Endothelial cell (in vitro differentiated cells): ENCODE measurements around the gene HES4. TPM values are rescaled to one million over a fixed set of nuclear protein-coding genes. Genes with fewer than 3 reads are reported as not detected.
A peak's percentile ranks its signal among the peaks of the same experiment; 100 is the strongest.

Source experiments
- DNase-seq: peaks from one replicate; pipeline ENCODE4 v3.0.0; 2021; ENCODE audit warnings: low spot score
- H3K27ac Mint-ChIP-seq: one replicate; pipeline ENCODE4 v1.8.0; 2021; ENCODE audit warnings: mixed read lengths, inconsistent platforms; ENCODE audit not compliant: unreplicated experiment
- H3K27me3 Mint-ChIP-seq: one replicate; pipeline ENCODE4 v1.8.0; 2021; ENCODE audit warnings: mild to moderate bottlenecking, moderate library complexity, mixed read lengths, inconsistent platforms; ENCODE audit not compliant: unreplicated experiment
- H3K36me3 Mint-ChIP-seq: one replicate; pipeline ENCODE4 v1.8.0; 2021; ENCODE audit warnings: mild to moderate bottlenecking, low read depth, mixed read lengths, inconsistent platforms; ENCODE audit not compliant: unreplicated experiment
- H3K4me1 Mint-ChIP-seq: one replicate; pipeline ENCODE4 v1.8.0; 2021; ENCODE audit warnings: mild to moderate bottlenecking, mixed read lengths, inconsistent platforms; ENCODE audit not compliant: unreplicated experiment
- H3K4me3 Mint-ChIP-seq: one replicate; pipeline ENCODE4 v1.8.0; 2021; ENCODE audit warnings: mild to moderate bottlenecking, mixed read lengths, inconsistent platforms; ENCODE audit not compliant: unreplicated experiment
- H3K9me3 Mint-ChIP-seq: one replicate; pipeline ENCODE4 v1.8.0; 2021; ENCODE audit warnings: mixed read lengths, inconsistent platforms; ENCODE audit not compliant: unreplicated experiment
- total RNA-seq: library from RNA; stranded (reverse); fragmentation: NEBNext Ultra II Directional; extraction: Animal tissue kit (Norgen Biotek cat#: 25700); gene quantifications from one replicate; pipeline ENCODE4 v1.2.1, GENCODE V29; 2021; ENCODE audit not compliant: unreplicated experiment
- TF ChIP-seq, protein P1 (sequence below): fragments of 200-600 bp; sonication (generic); IDR thresholded peaks from one replicate; pipeline ENCODE4 v1.5.0; 2021; ENCODE audit warnings: antibody characterized with exemption; ENCODE audit not compliant: unreplicated experiment

The HES4 gene
- total RNA-seq, 1 donor from 2014 or later = 144 TPM

DNA sequence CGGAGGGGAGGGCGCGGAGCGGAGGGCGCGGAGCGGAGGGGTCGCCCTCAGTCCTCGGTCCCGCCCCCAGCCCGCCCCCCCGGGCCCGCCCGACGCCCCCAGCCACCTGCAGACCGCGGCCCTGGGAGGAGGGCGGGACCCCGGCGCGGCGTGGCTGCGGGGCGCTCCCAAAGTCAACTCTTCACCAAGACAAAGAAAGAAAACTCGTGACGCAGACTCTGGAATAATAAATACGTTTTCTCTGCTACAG, 1.2 kb downstream of the HES4 start:
- H3K36me3 Mint-ChIP-seq = peaks cover 9% of the 10 kb centered on the region
- peaks cover 8% of the 10 kb centered on the region for H3K4me1 Mint-ChIP-seq
- peaks cover 16% of the 10 kb centered on the region for H3K27me3 Mint-ChIP-seq
- no peaks in the 10 kb centered on the region for H3K9me3 Mint-ChIP-seq
- H3K4me3 Mint-ChIP-seq = no peak overlapping the region
- TF ChIP-seq, protein P1, sequence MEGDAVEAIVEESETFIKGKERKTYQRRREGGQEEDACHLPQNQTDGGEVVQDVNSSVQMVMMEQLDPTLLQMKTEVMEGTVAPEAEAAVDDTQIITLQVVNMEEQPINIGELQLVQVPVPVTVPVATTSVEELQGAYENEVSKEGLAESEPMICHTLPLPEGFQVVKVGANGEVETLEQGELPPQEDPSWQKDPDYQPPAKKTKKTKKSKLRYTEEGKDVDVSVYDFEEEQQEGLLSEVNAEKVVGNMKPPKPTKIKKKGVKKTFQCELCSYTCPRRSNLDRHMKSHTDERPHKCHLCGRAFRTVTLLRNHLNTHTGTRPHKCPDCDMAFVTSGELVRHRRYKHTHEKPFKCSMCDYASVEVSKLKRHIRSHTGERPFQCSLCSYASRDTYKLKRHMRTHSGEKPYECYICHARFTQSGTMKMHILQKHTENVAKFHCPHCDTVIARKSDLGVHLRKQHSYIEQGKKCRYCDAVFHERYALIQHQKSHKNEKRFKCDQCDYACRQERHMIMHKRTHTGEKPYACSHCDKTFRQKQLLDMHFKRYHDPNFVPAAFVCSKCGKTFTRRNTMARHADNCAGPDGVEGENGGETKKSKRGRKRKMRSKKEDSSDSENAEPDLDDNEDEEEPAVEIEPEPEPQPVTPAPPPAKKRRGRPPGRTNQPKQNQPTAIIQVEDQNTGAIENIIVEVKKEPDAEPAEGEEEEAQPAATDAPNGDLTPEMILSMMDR = no peak
- H3K27ac Mint-ChIP-seq = no peak overlapping the region
- DNase-seq = no peak

DNA sequence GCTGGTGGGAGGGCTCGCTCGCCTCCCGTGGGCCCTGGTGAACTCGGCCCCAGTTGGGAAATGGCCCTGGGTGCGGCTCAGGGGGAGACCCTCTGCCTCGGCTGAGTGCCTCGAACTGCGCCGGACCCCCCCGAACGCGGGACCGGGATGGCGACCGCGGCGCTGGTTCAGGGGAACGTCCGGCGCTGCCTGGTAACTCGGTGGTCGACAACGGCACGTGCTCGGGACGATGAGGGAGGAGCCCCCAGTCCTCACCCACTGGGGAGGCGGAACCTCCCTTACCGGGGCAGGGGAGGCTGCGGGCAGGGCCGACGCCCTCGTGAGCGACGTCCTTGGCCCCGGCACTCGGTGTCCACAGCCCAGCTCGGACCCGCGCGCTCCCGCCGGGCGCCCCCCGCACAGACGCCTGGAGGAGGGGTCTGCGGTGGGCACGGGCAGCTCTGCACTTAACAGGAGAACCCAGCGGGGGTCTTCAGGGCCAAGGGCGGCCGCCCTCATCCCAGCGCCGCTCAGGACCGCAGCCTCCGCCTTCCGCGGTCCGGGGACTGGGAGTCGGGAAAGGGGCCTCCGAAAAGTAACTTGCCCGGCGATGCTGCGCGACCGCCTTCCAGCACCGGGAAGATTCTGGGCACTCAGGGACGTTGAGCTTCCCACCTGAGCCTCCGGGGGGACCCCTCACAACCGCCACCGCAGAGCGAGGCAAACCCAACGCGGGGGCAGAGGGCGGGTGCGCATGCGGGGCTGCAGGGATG, 1.7 kb downstream of the HES4 start:
- no peak overlapping the region for H3K27ac Mint-ChIP-seq
- peak; percentile 30 for DNase-seq
- peaks cover 16% of the 10 kb centered on the region for H3K27me3 Mint-ChIP-seq
- H3K36me3 Mint-ChIP-seq = peaks cover 9% of the 10 kb centered on the region
- H3K9me3 Mint-ChIP-seq = no peaks in the 10 kb centered on the region
- H3K4me1 Mint-ChIP-seq = peaks cover 5% of the 10 kb centered on the region
- TF ChIP-seq, protein P1 = no peak
- H3K4me3 Mint-ChIP-seq = peak overlapping the region; percentile 77

DNA sequence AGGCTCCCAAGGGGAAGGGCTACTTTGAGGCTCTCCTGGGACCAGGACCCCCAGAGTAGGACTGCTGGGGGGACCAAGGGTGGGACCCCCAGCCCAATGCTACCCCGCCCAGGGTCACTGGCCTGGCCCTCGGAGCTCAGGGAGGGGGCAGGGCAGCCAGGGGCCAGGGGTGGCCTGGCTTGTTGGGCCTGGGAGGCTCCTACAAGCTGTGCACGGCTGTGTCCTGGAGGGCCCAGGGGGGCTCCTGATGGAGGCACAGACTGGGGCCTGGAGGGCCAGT, 2.2 kb downstream of the HES4 start:
- peaks cover 3% of the 10 kb centered on the region for H3K4me1 Mint-ChIP-seq
- no peak overlapping the region for H3K27ac Mint-ChIP-seq
- peaks cover 2% of the 10 kb centered on the region for H3K9me3 Mint-ChIP-seq
- peaks cover 18% of the 10 kb centered on the region for H3K27me3 Mint-ChIP-seq
- peaks cover 12% of the 10 kb centered on the region for H3K36me3 Mint-ChIP-seq
- DNase-seq = peak; percentile 4
- TF ChIP-seq, protein P1 = no peak
- no peak overlapping the region for H3K4me3 Mint-ChIP-seq

DNA sequence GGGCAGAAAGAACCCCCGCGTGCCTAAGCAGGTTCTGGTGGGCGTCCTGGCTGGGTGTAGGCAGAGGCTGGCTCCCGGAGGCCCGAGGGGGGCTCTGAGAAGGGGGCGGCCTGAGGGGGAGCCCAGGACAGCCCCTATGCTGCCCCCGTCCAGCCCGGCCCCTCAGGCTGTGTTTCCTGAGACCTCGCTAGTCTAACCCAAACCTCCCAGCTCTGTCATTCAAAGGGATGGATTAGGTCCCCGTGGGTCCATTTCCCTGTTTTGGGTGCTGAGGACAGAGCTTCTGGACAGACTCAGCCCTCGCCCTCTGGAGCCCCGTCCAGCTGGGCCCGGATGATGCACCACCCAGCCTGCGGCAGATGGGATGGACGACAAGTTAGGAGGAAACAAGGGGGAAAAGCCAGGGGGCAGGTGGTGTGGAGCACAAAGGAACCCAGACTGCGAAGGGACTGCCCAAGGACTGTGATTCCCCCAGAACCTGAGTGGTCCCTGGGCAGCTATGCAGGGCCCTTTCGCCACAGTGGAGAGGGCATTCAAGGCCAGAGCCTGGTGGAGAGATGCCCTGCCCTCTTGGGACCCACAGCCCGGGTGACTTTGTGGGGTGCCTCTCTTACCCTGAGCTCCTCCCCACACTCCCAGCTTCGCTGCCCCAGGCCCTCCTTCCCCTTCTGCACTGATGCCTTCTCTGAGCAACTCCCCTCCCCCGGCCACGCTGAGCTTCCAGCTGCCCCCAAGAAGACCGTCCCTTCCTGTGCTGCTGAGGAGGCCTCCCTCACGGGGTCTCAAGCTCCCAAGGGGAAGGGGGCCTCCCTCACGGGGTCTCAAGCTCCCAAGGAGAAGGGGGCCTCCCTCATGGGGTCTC, 2.8 kb downstream of the HES4 start:
- H3K9me3 Mint-ChIP-seq = peaks cover 5% of the 10 kb centered on the region
- H3K27ac Mint-ChIP-seq = no peak overlapping the region
- DNase-seq = peak; percentile 9
- peaks cover 3% of the 10 kb centered on the region for H3K4me1 Mint-ChIP-seq
- peaks cover 14% of the 10 kb centered on the region for H3K36me3 Mint-ChIP-seq
- peak overlapping the region; percentile 49 for H3K4me3 Mint-ChIP-seq
- TF ChIP-seq, protein P1 = no peak
- peaks cover 18% of the 10 kb centered on the region for H3K27me3 Mint-ChIP-seq
